Peyer's patch (tissue), 4 donors: ENCODE measurements around the gene ZNF611. TPM values are rescaled to one million over a fixed set of nuclear protein-coding genes. Genes with fewer than 3 reads are reported as not detected.

Experiments used
- DNase-seq, 3 donors: peaks; one replicate each; pipeline ENCODE4 v3.0.0-alpha.2; 2017 to 2019
- H3K27ac ChIP-seq, 4 donors: fragments of 200-600 bp; sonication (generic); one replicate each; pipeline ENCODE4 v1.5.1; 2016 to 2019
- H3K27me3 ChIP-seq, 2 donors: fragments of 200-600 bp; sonication (generic); one replicate each; pipeline ENCODE4 v1.5.1; 2019
- H3K36me3 ChIP-seq, 3 donors: fragments of 200-600 bp; sonication (generic); one replicate each; pipeline ENCODE4 v1.5.1; 2016 to 2019
- H3K4me1 ChIP-seq, 4 donors: fragments of 200-600 bp; sonication (generic); one replicate each; pipeline ENCODE4 v1.5.1; 2016 to 2019
- H3K4me3 ChIP-seq, 4 donors: fragments of 200-600 bp; sonication (generic); 1 replicate in 3 of 4; 2 replicates in 1 of 4; pipeline ENCODE4 v1.5.1; 2016 to 2019; ENCODE audit warnings: mild to moderate bottlenecking in 1 of 4
- H3K9me3 ChIP-seq, 4 donors: fragments of 200-600 bp; sonication (generic); one replicate each; pipeline ENCODE4 v1.5.1; 2016 to 2019; ENCODE audit warnings: mild to moderate bottlenecking in 1 of 4
- CTCF ChIP-seq, 6 experiments: fragments of 450-650 bp in 4 of 6; fragments of 200-600 bp in 2 of 6; sonication (generic) in 1 of 6; IDR thresholded peaks; one replicate each; pipeline ENCODE4 v1.5.1; 2017 to 2019; ENCODE audit warnings: antibody characterized with exemption in 6 of 6, mild to moderate bottlenecking in 3 of 6, moderate library complexity in 1 of 6
- POLR2A ChIP-seq, 2 donors: fragments of 450-650 bp; IDR thresholded peaks; one replicate each; pipeline ENCODE4 v1.5.1; 2017; ENCODE audit warnings: antibody characterized with exemption in 2 of 2, mild to moderate bottlenecking in 2 of 2, moderate library complexity in 2 of 2
- total RNA-seq, 4 donors: library from RNA; depleted of rRNA; stranded (reverse); fragments of >200 nt; gene quantifications; one replicate each; pipeline ENCODE4 v1.1.0, GENCODE V29; 2016

ZNF611 gene
- total RNA-seq, 4 donors from 2014 or later, result 14.5 to 19.0 (median 16.3) TPM

DNA sequence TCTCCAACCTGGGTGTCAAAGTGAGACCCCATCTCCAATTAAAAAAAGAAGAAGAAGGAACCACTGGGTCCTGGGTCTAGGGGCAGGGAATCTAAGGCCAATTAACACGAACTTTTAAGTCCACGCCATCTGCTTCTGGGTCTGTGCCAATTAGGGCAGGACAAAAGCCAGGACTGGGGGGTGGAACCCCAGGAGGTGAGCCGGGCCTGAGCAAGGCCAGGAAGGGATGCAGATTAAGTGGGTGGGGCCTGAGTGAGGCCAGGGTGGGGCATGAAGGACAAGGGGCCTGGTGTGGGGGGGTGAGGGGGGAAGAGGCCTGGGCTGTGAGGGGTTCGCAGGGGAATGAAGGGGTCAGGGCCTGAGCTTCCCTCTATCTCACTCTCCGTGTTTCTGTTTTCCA lies 70.4 kb downstream of the ZNF611 start:
- Histone ChIP-seq H3K9me3 (no peaks in the 10 kb centered on the region), H3K27ac (no peak overlapping the region), H3K27me3 (no peaks in the 10 kb centered on the region), H3K4me1 (no peaks in the 10 kb centered on the region), H3K4me3 (no peak overlapping the region), H3K36me3 (no peaks in the 10 kb centered on the region)
- no peak for TF ChIP-seq POLR2A (IDR thresholded peaks at IDR 0.05)
- no peak for TF ChIP-seq CTCF (IDR thresholded peaks at IDR 0.05)
- no peak for DNase-seq

DNA sequence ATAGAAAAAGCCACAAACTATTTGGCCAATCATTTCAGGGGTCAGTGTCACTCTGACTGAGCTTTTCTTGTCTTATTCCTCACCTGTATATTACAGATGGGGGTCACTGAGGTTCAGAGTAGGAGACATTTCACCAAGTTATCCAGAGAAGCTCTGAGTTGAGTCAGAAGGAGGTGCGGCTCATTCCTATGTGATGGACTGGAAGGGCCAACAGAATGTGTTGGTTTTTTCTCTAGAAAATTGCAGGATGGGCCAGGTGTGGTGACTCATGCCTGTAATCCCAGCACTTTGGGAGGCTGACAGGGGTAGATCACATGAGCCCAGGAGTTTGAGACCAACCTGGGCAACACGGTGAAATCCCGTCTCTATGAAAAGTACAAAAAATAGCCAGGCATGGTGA lies 72.2 kb downstream of the ZNF611 start:
- Histone ChIP-seq H3K9me3 (no peaks in the 10 kb centered on the region), H3K27ac (no peak overlapping the region), H3K4me3 (no peak overlapping the region), H3K36me3 (peaks cover 0 to 5% (median 0%) of the 10 kb centered on the region in 3 donors), H3K4me1 (no peaks in the 10 kb centered on the region), H3K27me3 (no peaks in the 10 kb centered on the region)
- TF ChIP-seq CTCF (IDR thresholded peaks at IDR 0.05) (no peak), POLR2A (IDR thresholded peaks at IDR 0.05) (no peak)
- DNase-seq, result no peak

GRCh38 chr19:52660981-52661380 lies 73.9 kb downstream of the ZNF611 start:
- Histone ChIP-seq H3K4me1 (no peaks in the 10 kb centered on the region), H3K36me3 (peaks cover 0 to 5% (median 0%) of the 10 kb centered on the region in 3 donors), H3K27ac (no peak overlapping the region), H3K9me3 (no peaks in the 10 kb centered on the region), H3K27me3 (no peaks in the 10 kb centered on the region), H3K4me3 (no peak overlapping the region)
- no peak for DNase-seq
- TF ChIP-seq POLR2A (IDR thresholded peaks at IDR 0.05) (no peak), CTCF (IDR thresholded peaks at IDR 0.05) (no peak)

GRCh38 chr19:52659013-52659412 lies 75.8 kb downstream of the ZNF611 start:
- Histone ChIP-seq H3K36me3 (peaks cover 0 to 21% (median 0%) of the 10 kb centered on the region in 3 donors), H3K4me3 (no peak overlapping the region), H3K27me3 (no peaks in the 10 kb centered on the region), H3K9me3 (no peaks in the 10 kb centered on the region), H3K4me1 (no peaks in the 10 kb centered on the region), H3K27ac (no peak overlapping the region)
- DNase-seq, result no peak
- TF ChIP-seq POLR2A (IDR thresholded peaks at IDR 0.05) (no peak), CTCF (IDR thresholded peaks at IDR 0.05) (no peak)

- Histone ChIP-seq H3K9me3 (no peaks in the 10 kb centered on the region), H3K36me3 (peaks cover 0 to 25% (median 0%) of the 10 kb centered on the region in 3 donors), H3K4me1 (no peaks in the 10 kb centered on the region), H3K27ac (no peak overlapping the region), H3K4me3 (no peak overlapping the region), H3K27me3 (no peaks in the 10 kb centered on the region)
- no peak for DNase-seq
- no peak for TF ChIP-seq CTCF (IDR thresholded peaks at IDR 0.05)
- no peak for TF ChIP-seq POLR2A (IDR thresholded peaks at IDR 0.05)
Measured at GRCh38 chr19:52658595-52658994, 76.2 kb downstream of the ZNF611 start.

DNA sequence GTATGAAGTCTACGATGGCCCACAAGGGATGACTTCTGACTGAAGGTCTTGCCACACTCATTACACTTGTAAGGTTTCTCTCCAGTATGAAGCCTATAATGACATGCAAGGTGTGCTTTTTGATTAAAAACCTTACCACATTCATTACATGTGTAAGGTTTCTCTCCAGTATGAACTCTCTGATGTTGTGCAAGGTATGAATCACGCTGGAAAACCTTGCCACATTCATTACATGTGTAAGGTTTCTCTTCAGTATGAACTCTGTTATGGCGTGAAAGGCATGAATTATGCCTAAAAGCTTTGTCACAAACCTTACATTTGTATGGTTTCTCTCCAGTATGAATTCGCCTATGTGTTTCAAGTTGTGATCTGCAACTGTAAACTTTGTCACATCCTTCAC lies 81.7 kb downstream of the ZNF611 start:
- Histone ChIP-seq H3K27me3 (no peaks in the 10 kb centered on the region), H3K36me3 (peaks cover 0 to 33% (median 0%) of the 10 kb centered on the region in 3 donors), H3K4me1 (no peaks in the 10 kb centered on the region), H3K27ac (no peak overlapping the region), H3K4me3 (no peak overlapping the region), H3K9me3 (no peaks in the 10 kb centered on the region)
- TF ChIP-seq CTCF (IDR thresholded peaks at IDR 0.05) (no peak), POLR2A (IDR thresholded peaks at IDR 0.05) (no peak)
- DNase-seq, result no peak
